Neutrophil (primary cell): ENCODE measurements around the gene LUZP4.

Source experiments
- H3K27ac ChIP-seq: fragments of 200-600 bp; sonication (generic); 2 replicates; pipeline ENCODE4 v1.5.1; 2016; ENCODE audit warnings: mild to moderate bottlenecking, moderate library complexity
- H3K27me3 ChIP-seq: fragments of 200-600 bp; sonication (generic); 2 replicates; pipeline ENCODE4 v1.6.0; 2016; ENCODE audit warnings: mild to moderate bottlenecking
- H3K36me3 ChIP-seq: fragments of 200-600 bp; sonication (generic); 2 replicates; pipeline ENCODE4 v1.5.1; 2017
- H3K4me1 ChIP-seq, 2 experiments: fragments of 200-600 bp in 1 of 2; sonication (generic) in 1 of 2; 1 replicate in 1 of 2; 2 replicates in 1 of 2; pipeline versions ENCODE4 v1.5.1 to v1.6.1; 2013 to 2016; ENCODE audit warnings: low read depth in 1 of 2, low read length in 1 of 2, mild to moderate bottlenecking in 1 of 2, moderate library complexity in 1 of 2; ENCODE audit not compliant: control insufficient read depth in 1 of 2, insufficient read depth in 1 of 2
- H3K4me3 ChIP-seq, 2 experiments: fragments of 200-600 bp in 1 of 2; sonication (generic) in 1 of 2; 1 replicate in 1 of 2; 2 replicates in 1 of 2; pipeline ENCODE4 v1.5.1; 2013 to 2016; ENCODE audit warnings: low read depth in 1 of 2, low read length in 1 of 2, mild to moderate bottlenecking in 1 of 2, moderate library complexity in 1 of 2
- H3K9me3 ChIP-seq: fragments of 200-600 bp; sonication (generic); 2 replicates; pipeline ENCODE4 v1.5.1; 2016
- TF ChIP-seq, protein P1 (sequence below): fragments of 200-600 bp; sonication (generic); IDR thresholded peaks from 2 replicates; pipeline ENCODE4 v1.5.1; 2016; ENCODE audit warnings: antibody characterized with exemption

Gene LUZP4

DNA sequence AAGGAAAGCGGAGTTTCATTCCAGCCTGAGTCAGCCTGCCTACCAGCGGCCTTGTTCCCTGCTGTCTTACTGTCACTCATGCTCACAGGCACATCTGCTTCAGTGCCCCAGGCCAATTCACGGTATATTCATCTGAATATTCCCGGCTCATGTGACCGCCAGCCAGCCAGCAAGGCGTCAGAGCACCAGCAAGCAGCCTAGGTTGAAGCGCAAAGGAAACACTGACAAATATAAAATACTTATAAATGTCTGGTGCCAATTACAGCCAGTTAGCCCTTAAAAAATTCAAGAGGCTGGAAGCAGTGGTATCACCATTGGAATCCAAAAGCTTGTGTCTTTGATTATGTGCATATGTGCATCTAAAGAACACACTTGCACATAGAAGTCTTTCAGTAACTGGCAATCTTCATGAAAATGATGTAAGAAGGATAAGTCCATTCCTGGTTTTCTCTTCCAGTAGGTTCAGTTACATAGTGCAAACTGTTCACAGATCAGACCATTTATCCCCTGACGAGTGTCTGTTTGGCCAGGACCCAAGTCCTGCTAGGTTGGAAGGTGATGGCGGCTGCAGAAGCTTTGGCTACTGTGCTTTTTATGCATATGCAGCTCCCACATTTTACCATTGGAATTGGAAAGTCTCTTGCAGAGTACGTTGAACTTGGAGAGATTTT is 61.3 kb downstream of the LUZP4 start:
- Histone ChIP-seq H3K36me3 (no peaks in the 10 kb centered on the region), H3K27ac (no peak overlapping the region), H3K27me3 (no peaks in the 10 kb centered on the region), H3K9me3 (no peaks in the 10 kb centered on the region), H3K4me1 (no peaks in the 10 kb centered on the region), H3K4me3 (no peak overlapping the region)
- TF ChIP-seq, protein P1, sequence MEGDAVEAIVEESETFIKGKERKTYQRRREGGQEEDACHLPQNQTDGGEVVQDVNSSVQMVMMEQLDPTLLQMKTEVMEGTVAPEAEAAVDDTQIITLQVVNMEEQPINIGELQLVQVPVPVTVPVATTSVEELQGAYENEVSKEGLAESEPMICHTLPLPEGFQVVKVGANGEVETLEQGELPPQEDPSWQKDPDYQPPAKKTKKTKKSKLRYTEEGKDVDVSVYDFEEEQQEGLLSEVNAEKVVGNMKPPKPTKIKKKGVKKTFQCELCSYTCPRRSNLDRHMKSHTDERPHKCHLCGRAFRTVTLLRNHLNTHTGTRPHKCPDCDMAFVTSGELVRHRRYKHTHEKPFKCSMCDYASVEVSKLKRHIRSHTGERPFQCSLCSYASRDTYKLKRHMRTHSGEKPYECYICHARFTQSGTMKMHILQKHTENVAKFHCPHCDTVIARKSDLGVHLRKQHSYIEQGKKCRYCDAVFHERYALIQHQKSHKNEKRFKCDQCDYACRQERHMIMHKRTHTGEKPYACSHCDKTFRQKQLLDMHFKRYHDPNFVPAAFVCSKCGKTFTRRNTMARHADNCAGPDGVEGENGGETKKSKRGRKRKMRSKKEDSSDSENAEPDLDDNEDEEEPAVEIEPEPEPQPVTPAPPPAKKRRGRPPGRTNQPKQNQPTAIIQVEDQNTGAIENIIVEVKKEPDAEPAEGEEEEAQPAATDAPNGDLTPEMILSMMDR = no peak

DNA sequence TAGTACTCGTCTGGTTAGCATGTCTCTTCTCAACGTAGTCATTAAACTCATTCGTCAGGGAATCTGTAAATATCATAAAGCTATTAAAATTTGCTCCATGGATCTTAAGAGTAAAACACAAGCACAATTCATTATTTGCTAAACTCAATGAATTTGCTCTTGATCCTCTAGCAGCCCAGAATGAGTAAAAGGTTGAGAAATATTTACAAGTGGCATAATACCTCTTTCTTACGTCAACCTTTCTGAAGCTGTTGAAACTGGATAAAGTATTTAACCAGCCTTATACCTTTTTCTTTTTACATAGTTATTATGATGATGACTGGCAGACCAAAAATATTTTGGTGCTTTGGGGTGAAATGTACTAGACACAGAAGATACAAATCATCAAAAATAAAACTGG is 66.9 kb downstream of the LUZP4 start:
- Histone ChIP-seq H3K4me1 (no peaks in the 10 kb centered on the region), H3K9me3 (no peaks in the 10 kb centered on the region), H3K4me3 (no peak overlapping the region), H3K27me3 (no peaks in the 10 kb centered on the region), H3K36me3 (no peaks in the 10 kb centered on the region), H3K27ac (no peak overlapping the region)
- TF ChIP-seq, protein P1 = no peak
